Common myeloid progenitor, CD34-positive (primary cell): ENCODE results near the gene DGCR8.

Experiments used
- CTCF ChIA-PET: fragments of 350-600 bp; sonication (Branson Sonifier 250); formaldehyde crosslinking; loops from one replicate; lab custom pipeline; 2021; ENCODE audit warnings: antibody characterized with exemption; lab: Charles Lee
- POLR2A ChIA-PET: fragments of 350-600 bp; sonication (Branson Sonifier 250); formaldehyde crosslinking; loops from one replicate; lab custom pipeline; 2021; ENCODE audit warnings: antibody characterized with exemption; lab: Charles Lee
- DNase-seq, 3 donors: peaks; one replicate each; pipeline versions ENCODE4 v3.0.0 to v3.0.0-alpha.2; 2013
- H3K27ac ChIP-seq, 2 experiments: 1 replicate in 1 of 2; 2 replicates in 1 of 2; pipeline ENCODE4 v1.7.0; 2013; ENCODE audit warnings: inconsistent platforms in 2 of 2, low read length in 2 of 2, mild to moderate bottlenecking in 2 of 2, low read depth in 1 of 2, moderate library complexity in 1 of 2; ENCODE audit not compliant: severe bottlenecking in 2 of 2, insufficient read depth in 1 of 2, poor library complexity in 1 of 2
- H3K27me3 ChIP-seq, 5 experiments: replicated peaks in 2 of 5; 1 replicate in 3 of 5; 2 replicates in 2 of 5; pipeline versions ENCODE4 v1.6.1 to v1.7.0; 2013; ENCODE audit warnings: low read length in 4 of 5, mild to moderate bottlenecking in 2 of 5, moderate library complexity in 2 of 5, inconsistent platforms in 1 of 5; ENCODE audit not compliant: insufficient read depth in 5 of 5, control insufficient read depth in 4 of 5
- H3K36me3 ChIP-seq, 4 experiments: 1 replicate in 2 of 4; 2 replicates in 2 of 4; pipeline versions ENCODE4 v1.6.1 to v1.7.0; 2013; ENCODE audit warnings: low read length in 3 of 4, control low read depth in 1 of 4, mild to moderate bottlenecking in 1 of 4; ENCODE audit not compliant: control insufficient read depth in 4 of 4, insufficient read depth in 4 of 4
- H3K4me1 ChIP-seq, 4 experiments: 1 replicate in 3 of 4; 2 replicates in 1 of 4; pipeline versions ENCODE4 v1.6.1 to v1.7.1; 2013; ENCODE audit warnings: low read length in 3 of 4, mild to moderate bottlenecking in 3 of 4, control low read depth in 1 of 4, inconsistent platforms in 1 of 4, moderate library complexity in 1 of 4; ENCODE audit not compliant: control insufficient read depth in 4 of 4, insufficient read depth in 4 of 4; ENCODE audit errors: control extremely low read depth in 1 of 4
- H3K4me3 ChIP-seq, 7 experiments: 1 replicate in 4 of 7; 2 replicates in 3 of 7; pipeline versions ENCODE4 v1.5.1 to v1.7.0; 2013; ENCODE audit warnings: mild to moderate bottlenecking in 7 of 7, low read length in 6 of 7, moderate library complexity in 6 of 7, inconsistent platforms in 2 of 7, low read depth in 2 of 7, control low read depth in 1 of 7; ENCODE audit not compliant: insufficient read depth in 4 of 7, control insufficient read depth in 1 of 7; ENCODE audit errors: extremely low read depth in 1 of 7
- H3K9me3 ChIP-seq, 5 experiments: 1 replicate in 4 of 5; 2 replicates in 1 of 5; pipeline versions ENCODE4 v1.6.1 to v1.7.1; 2013; ENCODE audit warnings: low read length in 4 of 5, mild to moderate bottlenecking in 2 of 5, inconsistent platforms in 1 of 5, low read depth in 1 of 5, moderate library complexity in 1 of 5; ENCODE audit not compliant: control insufficient read depth in 4 of 5, insufficient read depth in 2 of 5; ENCODE audit errors: control extremely low read depth in 1 of 5
- WGBS: methylation state at CpG from one replicate; pipeline ENCODE4 v1.1.5; 2013; ENCODE audit not compliant: insufficient coverage; 5-methylcytosine and 5-hydroxymethylcytosine counted together

DGCR8 gene

DNA sequence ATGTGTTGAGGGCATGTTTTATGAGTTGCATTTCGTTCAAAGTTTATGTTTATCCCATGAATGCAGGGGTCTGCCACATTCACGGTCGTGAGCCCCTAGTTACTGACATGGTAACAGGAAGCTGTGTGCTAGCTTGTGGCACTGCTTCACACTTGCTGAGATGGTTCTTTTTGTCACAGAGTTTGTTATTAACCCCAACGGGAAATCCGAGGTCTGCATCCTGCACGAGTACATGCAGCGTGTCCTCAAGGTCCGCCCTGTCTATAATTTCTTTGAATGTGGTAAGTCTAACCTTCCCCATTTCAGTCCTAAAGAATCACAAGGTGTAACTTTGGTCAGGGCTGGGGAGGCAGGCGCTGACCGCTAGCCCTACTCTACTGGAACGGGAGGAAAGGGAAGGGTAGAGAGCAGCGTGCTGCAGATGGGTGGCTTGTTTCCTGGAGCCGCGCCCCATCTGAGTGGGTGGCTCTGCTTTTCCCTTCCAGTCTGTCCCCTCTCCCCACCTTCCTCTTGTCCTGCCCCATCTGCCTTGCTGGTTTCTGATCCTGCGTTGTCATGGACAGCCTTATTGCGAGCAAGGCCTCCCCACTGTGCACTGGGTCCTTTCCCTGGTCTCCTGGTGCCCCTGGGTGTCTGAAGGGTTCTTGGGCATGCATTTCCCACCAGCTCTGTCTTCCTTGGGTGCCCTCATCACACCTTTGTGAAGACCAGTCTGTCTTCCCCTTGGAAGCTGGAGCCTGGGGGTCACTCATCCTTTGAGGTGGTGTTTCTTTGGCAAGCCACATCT, 11.8 kb downstream of the DGCR8 start:
- peaks cover 0 to 10% (median 4%) of the 10 kb centered on the region in 5 experiments for H3K9me3 ChIP-seq
- peaks cover 0 to 7% (median 0%) of the 10 kb centered on the region in 4 experiments for H3K4me1 ChIP-seq
- no peak for DNase-seq
- no peak overlapping the region for H3K4me3 ChIP-seq
- WGBS: 97% methylated on average over 16 of the region's 16 CpGs
- peaks cover 36 to 99% (median 83%) of the 10 kb centered on the region in 4 experiments for H3K36me3 ChIP-seq
- H3K27ac ChIP-seq: no peak overlapping the region
- no peaks in the 10 kb centered on the region for H3K27me3 ChIP-seq
- POLR2A ChIA-PET: interaction anchor here (0.6 kb wide), 1 partner anchor 65 kb away, joined by 3 read pairs; no protein-coding TSS in a partner anchor
- CTCF ChIA-PET: interaction anchor here (1.7 kb wide), 1 partner anchor 20 kb away, joined by 5 read pairs; no protein-coding TSS in a partner anchor

DNA sequence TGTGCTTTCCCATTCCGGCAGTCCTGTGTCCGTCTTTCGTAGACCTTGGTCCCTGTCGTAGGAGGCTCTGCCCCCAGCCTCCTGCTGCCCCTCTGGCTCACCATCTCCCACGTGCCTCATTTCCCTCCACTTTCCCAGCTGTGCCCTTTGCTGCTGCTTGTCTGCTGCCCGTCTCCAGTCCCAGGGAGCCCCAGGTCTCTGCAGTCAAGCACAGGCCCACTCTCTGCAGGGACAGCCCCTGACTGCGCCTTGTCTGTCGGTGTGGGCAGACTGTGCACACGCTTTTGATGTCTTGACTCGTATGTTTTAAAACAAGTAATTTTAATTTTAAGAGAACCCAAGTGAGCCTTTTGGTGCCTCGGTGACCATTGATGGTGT, 12.4 kb downstream of the DGCR8 start:
- H3K27ac ChIP-seq: no peak overlapping the region
- peaks cover 40 to 99% (median 82%) of the 10 kb centered on the region in 4 experiments for H3K36me3 ChIP-seq
- H3K27me3 ChIP-seq: no peaks in the 10 kb centered on the region
- peaks cover 0 to 13% (median 4%) of the 10 kb centered on the region in 5 experiments for H3K9me3 ChIP-seq
- ChIA-PET POLR2A (interaction anchor here (0.6 kb wide), 1 partner anchor 66 kb away, joined by 3 read pairs; no protein-coding TSS in a partner anchor), CTCF (no interaction called here)
- H3K4me3 ChIP-seq: no peak overlapping the region
- no peak for DNase-seq
- peaks cover 0 to 7% (median 0%) of the 10 kb centered on the region in 4 experiments for H3K4me1 ChIP-seq
- WGBS: over 99% methylated on average over 11 of the region's 11 CpGs

DNA sequence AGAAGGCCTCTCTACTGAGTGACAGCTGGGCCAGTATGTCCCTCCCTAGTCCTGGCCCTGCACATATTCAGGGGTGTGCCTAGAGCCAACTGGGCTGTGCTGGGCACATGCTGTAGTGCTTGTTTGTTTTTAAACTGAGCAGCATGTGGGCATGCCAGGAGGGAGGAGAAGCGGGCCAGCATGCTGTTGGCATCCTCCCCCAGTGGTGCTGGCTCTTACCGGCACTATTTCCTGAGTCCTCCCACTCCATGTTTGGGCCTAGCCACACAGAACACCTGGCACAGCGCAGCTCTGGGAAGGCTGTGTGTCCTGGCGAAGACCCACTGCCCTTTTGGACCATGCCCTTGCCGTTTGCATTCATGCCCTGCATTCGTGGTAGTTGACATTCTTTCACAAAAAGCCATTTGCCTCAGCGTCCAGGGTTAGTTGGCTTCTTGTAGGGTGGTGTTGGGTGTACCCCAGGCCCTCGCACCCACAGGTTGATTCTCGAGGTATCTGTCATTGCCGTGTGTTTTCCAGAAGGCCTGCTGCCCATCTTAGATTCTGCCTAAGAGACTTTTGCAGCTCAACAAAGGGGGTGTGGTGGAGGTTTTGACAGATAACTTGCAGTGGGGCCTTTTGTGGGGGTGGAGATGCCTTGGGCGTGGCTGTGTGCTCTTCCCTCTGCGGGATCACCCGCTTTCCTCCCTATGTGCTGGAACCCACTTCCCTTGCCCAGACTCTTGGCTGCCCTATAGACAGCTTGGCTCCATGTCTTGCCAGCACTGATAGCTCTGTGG, 13.6 kb downstream of the DGCR8 start:
- peaks cover 36 to 95% (median 77%) of the 10 kb centered on the region in 4 experiments for H3K36me3 ChIP-seq
- no peak for DNase-seq
- H3K27me3 ChIP-seq: no peaks in the 10 kb centered on the region
- H3K4me1 ChIP-seq: peaks cover 0 to 7% (median 0%) of the 10 kb centered on the region in 4 experiments
- H3K9me3 ChIP-seq: peaks cover 0 to 13% (median 4%) of the 10 kb centered on the region in 5 experiments
- H3K4me3 ChIP-seq: no peak overlapping the region
- no peak overlapping the region for H3K27ac ChIP-seq
- 98% methylated on average over 11 of the region's 13 CpGs for WGBS
- POLR2A ChIA-PET: no interaction called here
- CTCF ChIA-PET: interaction anchor here (0.7 kb wide), 1 partner anchor 15 kb away, joined by 3 read pairs; no protein-coding TSS in a partner anchor

DNA sequence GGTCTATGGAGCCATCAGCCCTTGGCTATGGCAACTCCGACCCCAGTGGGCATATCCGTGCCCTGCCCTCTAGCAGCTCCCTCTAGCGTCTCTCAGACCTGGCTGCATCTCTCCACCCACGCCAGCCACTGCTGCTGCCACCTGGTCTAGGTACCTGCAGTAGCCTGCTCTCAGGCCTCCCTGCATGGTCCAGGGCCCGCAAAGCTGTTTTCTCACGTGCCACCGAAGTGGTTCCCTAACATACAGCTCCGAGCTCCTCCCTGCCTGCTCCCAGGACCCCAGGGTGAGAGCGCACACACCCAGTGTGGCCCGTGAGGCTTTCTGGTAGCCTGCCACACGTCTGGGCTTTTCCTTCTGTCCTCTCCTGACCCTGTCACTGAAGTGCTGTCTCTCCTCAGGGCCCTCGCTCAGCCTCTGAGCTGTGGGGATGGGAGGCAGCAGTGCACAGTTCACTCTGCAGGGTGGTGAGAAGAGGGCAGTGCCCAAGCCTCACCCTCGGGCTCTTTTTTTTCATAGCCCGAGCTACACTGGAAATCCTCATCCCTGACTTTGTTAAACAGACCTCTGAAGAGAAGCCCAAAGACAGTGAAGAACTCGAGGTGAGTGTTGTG, 14.3 kb downstream of the DGCR8 start:
- no peak overlapping the region for H3K27ac ChIP-seq
- ChIA-PET CTCF (interaction anchor here (0.7 to 0.9 kb wide), 2 partner anchors 9 to 14 kb away, joined by 3 read pairs; no protein-coding TSS in a partner anchor), POLR2A (no interaction called here)
- no peak overlapping the region for H3K4me3 ChIP-seq
- H3K36me3 ChIP-seq: peaks cover 40 to 95% (median 73%) of the 10 kb centered on the region in 4 experiments
- H3K9me3 ChIP-seq: peaks cover 0 to 13% (median 4%) of the 10 kb centered on the region in 5 experiments
- 97% methylated on average over 15 of the region's 15 CpGs for WGBS
- no peaks in the 10 kb centered on the region for H3K27me3 ChIP-seq
- no peak for DNase-seq
- peaks cover 0 to 7% (median 0%) of the 10 kb centered on the region in 4 experiments for H3K4me1 ChIP-seq

DNA sequence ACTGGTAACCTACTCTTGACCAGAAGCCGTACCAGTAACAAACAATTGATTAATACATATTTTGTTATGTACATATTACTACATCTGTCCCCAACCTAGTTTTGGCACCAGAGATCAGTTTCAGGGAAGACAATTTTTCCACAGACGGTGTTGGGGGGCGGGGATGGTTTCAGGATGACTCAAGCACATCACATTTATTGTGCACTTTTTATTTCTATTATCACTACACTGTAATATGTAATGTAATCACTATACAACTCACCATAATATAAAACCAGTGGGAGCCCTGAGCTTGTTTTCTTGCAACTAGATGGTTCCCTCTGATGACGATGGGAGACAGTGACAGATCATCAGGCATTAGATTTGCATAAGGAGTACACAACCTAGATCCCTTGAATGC, 15.5 kb downstream of the DGCR8 start:
- no peaks in the 10 kb centered on the region for H3K27me3 ChIP-seq
- H3K4me3 ChIP-seq: no peak overlapping the region
- ChIA-PET POLR2A (no interaction called here), CTCF (interaction anchor here (0.6 to 3.0 kb wide), 2 partner anchors 9 to 15 kb away, joined by 3 to 7 read pairs; no protein-coding TSS in a partner anchor)
- peaks cover 39 to 93% (median 72%) of the 10 kb centered on the region in 4 experiments for H3K36me3 ChIP-seq
- no peak for DNase-seq
- peaks cover 0 to 13% (median 4%) of the 10 kb centered on the region in 5 experiments for H3K9me3 ChIP-seq
- H3K4me1 ChIP-seq: peaks cover 0 to 4% (median 0%) of the 10 kb centered on the region in 4 experiments
- 100% methylated on average over 1 of the region's 4 CpGs for WGBS
- no peak overlapping the region for H3K27ac ChIP-seq

DNA sequence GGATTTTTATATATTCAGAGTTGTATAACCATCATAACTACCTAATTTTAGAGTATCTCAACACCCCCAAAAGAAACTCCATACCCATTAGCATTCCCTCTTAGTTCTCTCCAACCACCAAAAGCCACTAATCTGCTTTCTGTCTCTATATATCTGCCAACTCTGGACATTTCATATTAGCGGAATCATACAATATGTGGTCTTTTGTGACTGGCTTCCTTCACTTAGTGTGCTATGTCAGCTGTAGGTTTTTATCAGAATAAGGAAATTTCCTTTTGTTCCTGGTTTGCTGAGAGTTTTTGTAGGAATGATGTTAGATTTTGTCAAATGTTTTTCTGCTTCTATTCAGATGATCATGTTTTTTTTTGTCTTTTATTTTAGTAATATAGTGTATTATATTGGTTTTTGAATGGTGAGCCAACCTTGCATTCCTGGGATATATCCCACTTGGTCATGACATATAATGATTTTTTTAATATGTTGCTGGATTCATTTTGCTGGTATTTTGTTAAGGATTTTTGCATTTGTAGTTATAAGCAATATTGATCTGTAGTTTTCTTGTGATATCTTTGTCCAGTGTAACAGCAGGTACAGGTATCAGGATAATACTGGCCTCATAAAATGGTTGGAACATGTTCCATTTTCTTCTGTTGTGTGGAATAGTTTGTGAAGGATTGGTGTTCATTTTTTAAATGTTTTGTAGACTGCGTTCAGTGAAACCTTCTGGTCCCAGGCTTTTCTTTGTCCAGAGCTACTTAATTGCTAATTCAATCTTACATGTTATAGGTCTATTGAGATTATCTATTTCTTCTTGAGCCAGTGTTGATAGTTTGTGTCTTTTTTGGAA, 16.8 kb downstream of the DGCR8 start:
- WGBS: no CpG with 5 or more reads among the region's 2 CpGs
- Histone ChIP-seq H3K36me3 (peaks cover 39 to 88% (median 68%) of the 10 kb centered on the region in 4 experiments), H3K9me3 (peaks cover 0 to 13% (median 4%) of the 10 kb centered on the region in 5 experiments), H3K4me1 (peaks cover 0 to 6% (median 4%) of the 10 kb centered on the region in 4 experiments), H3K27ac (no peak overlapping the region), H3K27me3 (no peaks in the 10 kb centered on the region), H3K4me3 (no peak overlapping the region)
- peak in 2 of 3 donors; percentile 49 to 58 for DNase-seq
- POLR2A ChIA-PET: interaction anchor here (0.6 kb wide), 1 partner anchor 26 kb away, joined by 6 read pairs; no protein-coding TSS in a partner anchor
- CTCF ChIA-PET: interaction anchor here (1.3 to 3.0 kb wide), 3 partner anchors 9 to 33 kb away, joined by 3 to 7 read pairs (median 4); no protein-coding TSS in a partner anchor
